IMR-90 (cell line): Measurements from ENCODE around the gene QARS1. TPM values are rescaled to one million over a fixed set of nuclear protein-coding genes. Genes with fewer than 3 reads are reported as not detected.

ENCODE experiments used
- ATAC-seq: fragments of 200-7000 bp; cut with Tn5 transposase; 2 replicates; pipeline ENCODE4 v1.9.1; 2020; ENCODE audit warnings: low read depth, mild to moderate bottlenecking, moderate library complexity
- BruUV-seq: library from RNA; stranded (reverse); fragments of 400-500 nt; replicated peaks from 2 replicates; lab custom pipeline; 2021; lab: Mats Ljungman, UMichigan
- CTCF ChIA-PET: fragments of 300-600 bp; formaldehyde crosslinking; extraction: SDS; loops from one replicate; lab custom pipeline; 2021; ENCODE audit warnings: antibody characterized with exemption; lab: Yijun Ruan, JAX
- POLR2A ChIA-PET: fragments of 300-600 bp; sonication (Branson Sonifier 250); formaldehyde crosslinking; loops from one replicate; lab custom pipeline; 2022; ENCODE audit warnings: antibody characterized with exemption; ENCODE audit not compliant: unreplicated experiment; lab: Charles Lee
- DNase-seq: peaks from one replicate; pipeline ENCODE4 v3.0.0; 2013
- H2AFZ ChIP-seq: replicated peaks from 2 replicates; pipeline ENCODE3; 2013; ENCODE audit warnings: low read length, mild to moderate bottlenecking; ENCODE audit not compliant: poor library complexity
- H2AK5ac ChIP-seq: 2 replicates; pipeline ENCODE4 v1.6.1; 2013; ENCODE audit warnings: low read depth, low read length, inconsistent platforms
- H2AK9ac ChIP-seq: replicated peaks from 2 replicates; pipeline ENCODE3; 2013; ENCODE audit warnings: mild to moderate bottlenecking, low read depth, low read length, moderate library complexity; ENCODE audit not compliant: poor library complexity
- H2BK120ac ChIP-seq: 2 replicates; pipeline ENCODE4 v1.6.1; 2013; ENCODE audit warnings: low read depth, low read length, inconsistent platforms
- H2BK15ac ChIP-seq: 3 replicates; pipeline ENCODE4 v1.6.1; 2013; ENCODE audit warnings: low read depth, low read length, inconsistent platforms
- H2BK20ac ChIP-seq: 2 replicates; pipeline ENCODE4 v1.6.1; 2013; ENCODE audit warnings: low read depth, mild to moderate bottlenecking, inconsistent platforms, low read length, moderate library complexity
- H2BK5ac ChIP-seq: 2 replicates; pipeline ENCODE4 v1.6.1; 2013; ENCODE audit warnings: mild to moderate bottlenecking, low read depth, low read length, inconsistent platforms; ENCODE audit not compliant: poor library complexity, severe bottlenecking
- H3K14ac ChIP-seq: replicated peaks from 2 replicates; pipeline ENCODE4 v1.6.1; 2013; ENCODE audit warnings: low read depth, low read length, inconsistent platforms
- H3K18ac ChIP-seq: 2 replicates; pipeline ENCODE4 v1.6.1; 2013; ENCODE audit warnings: low read depth, low read length, control low read depth
- H3K23ac ChIP-seq: 2 replicates; pipeline ENCODE4 v1.6.1; 2013; ENCODE audit warnings: low read depth, low read length, inconsistent platforms
- H3K27ac ChIP-seq: 2 replicates; pipeline ENCODE4 v1.5.1; 2013; ENCODE audit warnings: mild to moderate bottlenecking, control low read depth, low read length; ENCODE audit not compliant: insufficient read depth
- H3K27me3 ChIP-seq: 2 replicates; pipeline ENCODE4 v1.6.1; 2013; ENCODE audit warnings: low read length; ENCODE audit not compliant: control insufficient read depth, insufficient read depth
- H3K36me3 ChIP-seq: 2 replicates; pipeline ENCODE4 v1.6.1; 2013; ENCODE audit warnings: low read length, mixed read lengths; ENCODE audit not compliant: control insufficient read depth, insufficient read depth
- H3K4ac ChIP-seq: 2 replicates; pipeline ENCODE4 v1.6.1; 2013; ENCODE audit warnings: low read depth, low read length, inconsistent platforms
- H3K4me1 ChIP-seq: 2 replicates; pipeline ENCODE4 v1.6.1; 2013; ENCODE audit warnings: low read length, mixed read lengths; ENCODE audit not compliant: control insufficient read depth, insufficient read depth
- H3K4me2 ChIP-seq: 2 replicates; pipeline ENCODE4 v1.6.1; 2013; ENCODE audit warnings: low read depth, mild to moderate bottlenecking, control low read depth, low read length, moderate library complexity
- H3K4me3 ChIP-seq: 2 replicates; pipeline ENCODE4 v1.5.1; 2013; ENCODE audit warnings: low read depth, mild to moderate bottlenecking, control low read depth, low read length, moderate library complexity; ENCODE audit not compliant: insufficient read depth
- H3K56ac ChIP-seq: 2 replicates; pipeline ENCODE4 v1.6.1; 2013; ENCODE audit warnings: low read length, inconsistent platforms; ENCODE audit not compliant: insufficient read depth; ENCODE audit errors: extremely low read depth
- H3K79me1 ChIP-seq, 2 experiments: 2 replicates each; pipeline ENCODE4 v1.6.1; 2013; ENCODE audit warnings: low read length in 2 of 2, inconsistent platforms in 1 of 2, low read depth in 1 of 2
- H3K9ac ChIP-seq: 2 replicates; pipeline ENCODE4 v1.6.1; 2013; ENCODE audit warnings: low read depth, low read length, control low read depth
- H3K9me1 ChIP-seq: 2 replicates; pipeline ENCODE4 v1.6.1; 2013; ENCODE audit warnings: low read length, inconsistent platforms; ENCODE audit not compliant: insufficient read depth
- H3K9me3 ChIP-seq: 2 replicates; pipeline ENCODE4 v1.6.1; 2013; ENCODE audit warnings: low read length; ENCODE audit not compliant: control insufficient read depth, insufficient read depth
- H4K20me1 ChIP-seq: 2 replicates; pipeline ENCODE4 v1.6.1; 2013; ENCODE audit warnings: low read length, inconsistent platforms; ENCODE audit not compliant: insufficient read depth
- H4K5ac ChIP-seq: 2 replicates; pipeline ENCODE4 v1.6.1; 2013; ENCODE audit warnings: mild to moderate bottlenecking, low read depth, low read length, control low read depth
- H4K8ac ChIP-seq, 2 experiments: 2 replicates each; pipeline ENCODE4 v1.6.1; 2013; ENCODE audit warnings: low read depth in 2 of 2, low read length in 2 of 2, control low read depth in 1 of 2, inconsistent platforms in 1 of 2
- H4K91ac ChIP-seq: 2 replicates; pipeline ENCODE4 v1.6.1; 2013; ENCODE audit warnings: low read depth, low read length, inconsistent platforms; ENCODE audit not compliant: insufficient read depth
- CEBPB ChIP-seq: IDR thresholded peaks from 2 replicates; pipeline ENCODE4 v1.6.1; 2012; ENCODE audit warnings: low read depth, low read length, improper control_type of control experiment
- CHD1 ChIP-seq: IDR thresholded peaks from 2 replicates; pipeline ENCODE4 v1.6.1; 2012; ENCODE audit warnings: low read depth, low read length, improper control_type of control experiment
- CTCF ChIP-seq: conservative IDR thresholded peaks from 2 replicates; pipeline ENCODE4 v1.5.1; 2012; ENCODE audit warnings: mild to moderate bottlenecking, low read depth, low read length, improper control_type of control experiment
- ELK1 ChIP-seq: fragments of 150-350 bp; IDR thresholded peaks from 2 replicates; pipeline ENCODE4 v1.6.1; 2016; ENCODE audit warnings: low read depth, mild to moderate bottlenecking, low read length, moderate library complexity, borderline replicate concordance
- FOS ChIP-seq: fragments of 150-350 bp; IDR thresholded peaks from 2 replicates; pipeline ENCODE4 v1.6.1; 2016; ENCODE audit warnings: low read depth, low read length
- MAFK ChIP-seq: IDR thresholded peaks from 2 replicates; pipeline ENCODE4 v1.6.1; 2012; ENCODE audit warnings: low read depth, low read length, improper control_type of control experiment
- MAZ ChIP-seq: IDR thresholded peaks from 2 replicates; pipeline ENCODE4 v1.6.1; 2012; ENCODE audit warnings: low read depth, mild to moderate bottlenecking, low read length, improper control_type of control experiment, moderate library complexity, borderline replicate concordance
- MXI1 ChIP-seq: IDR thresholded peaks from 2 replicates; pipeline ENCODE4 v1.6.1; 2012; ENCODE audit warnings: low read depth, mild to moderate bottlenecking, low read length, moderate library complexity, borderline replicate concordance
- NFE2L2 ChIP-seq: fragments of 150-350 bp; IDR thresholded peaks from 2 replicates; pipeline ENCODE4 v1.6.1; 2016; ENCODE audit warnings: low read depth, mild to moderate bottlenecking, low read length
- POLR2A ChIP-seq: IDR thresholded peaks from 2 replicates; pipeline ENCODE4 v1.6.1; 2012; ENCODE audit warnings: mild to moderate bottlenecking, low read depth, low read length
- RCOR1 ChIP-seq: IDR thresholded peaks from 2 replicates; pipeline ENCODE4 v1.6.1; 2012; ENCODE audit warnings: mild to moderate bottlenecking, low read length, improper control_type of control experiment; ENCODE audit not compliant: insufficient replicate concordance
- RFX5 ChIP-seq: IDR thresholded peaks from 2 replicates; pipeline ENCODE4 v1.8.0; 2012; ENCODE audit warnings: low read depth, mild to moderate bottlenecking, low read length, moderate library complexity
- SMC3 ChIP-seq: fragments of 150-350 bp; IDR thresholded peaks from 2 replicates; pipeline ENCODE4 v1.6.1; 2016; ENCODE audit warnings: low read depth, mild to moderate bottlenecking, antibody characterized with exemption, low read length, moderate library complexity
- USF2 ChIP-seq: fragments of 150-350 bp; IDR thresholded peaks from 2 replicates; pipeline ENCODE4 v1.6.1; 2017; ENCODE audit warnings: mild to moderate bottlenecking, antibody characterized with exemption, low read length, low read depth
- WGBS, 2 experiments: methylation state at CpG; one replicate each; pipeline versions ENCODE4 v1.1.5 to v1.1.7; 2013; ENCODE audit warnings: missing lambda C conversion rate in 2 of 2; ENCODE audit not compliant: insufficient read length in 1 of 2; ENCODE audit errors: extremely low coverage in 2 of 2; 5-methylcytosine and 5-hydroxymethylcytosine counted together
- dilution Hi-C: fragments of 300-500 bp; cut with HindIII; formaldehyde crosslinking; loops from one replicate; pipeline ENCODE4 v1.14.3; 2018; ENCODE audit warnings: low sequenced_read_pairs; ENCODE audit not compliant: unreplicated experiment
- in situ Hi-C: fragments of 300-500 bp; cut with MboI; formaldehyde crosslinking; loops from 3 replicates; pipeline ENCODE4 v1.14.3; 2019; ENCODE audit warnings: low sequenced_read_pairs, inconsistent platforms, mixed read lengths
- intact Hi-C: fragments of 100-400 bp; cut with micrococcal nuclease; formaldehyde crosslinking; loops from 2 replicates; pipeline ENCODE4 v1.10.0; 2022
- polyA plus RNA-seq, 3 experiments: library from polyadenylated mRNA; depleted of rRNA; stranded (reverse); fragments of >200 nt; gene quantifications; 2 replicates each; pipeline ENCODE4 v1.2.3, GENCODE V29; 2012; ENCODE audit warnings: low replicate concordance in 1 of 3
- total RNA-seq: library from RNA; depleted of rRNA; stranded (reverse); fragments of >200 nt; gene quantifications from 2 replicates; pipeline ENCODE4 v1.2.3, GENCODE V29; 2012

The QARS1 gene
- total and polyA plus RNA-seq, 2 of the 4 experiments (the other 2 are of a cell fraction) = 354 to 396 TPM

- 67% methylated on average over 3 of the region's 3 CpGs; no CpG with 5 or more reads in 1 of the 2 experiments for WGBS, 2 experiments
- peak overlapping the region; percentile 2; the same call in 1 of the 2 replicates for H3K23ac ChIP-seq
- H3K9ac ChIP-seq = no peak overlapping the region
- peaks cover 10% of the 10 kb centered on the region for H4K20me1 ChIP-seq
- no TSS peak for BruUV-seq
- H3K4me2 ChIP-seq = peak overlapping the region; percentile 51; the same call in 1 of the 2 replicates
- H2BK15ac ChIP-seq = peak overlapping the region; percentile 77; the same call in 2 of the 3 replicates
- ChIA-PET CTCF (no interaction called here), POLR2A (no interaction called here)
- no peak overlapping the region for H3K56ac ChIP-seq
- peak overlapping the region; percentile 75 for H3K14ac ChIP-seq
- peak overlapping the region; percentile 69 for H4K91ac ChIP-seq
- H2AK9ac ChIP-seq = peak overlapping the region; percentile 66
- H3K9me1 ChIP-seq = peaks cover 33% of the 10 kb centered on the region
- peaks cover 10 to 44% of the 10 kb centered on the region in 2 experiments for H3K79me1 ChIP-seq
- peaks cover 20% of the 10 kb centered on the region for H3K36me3 ChIP-seq
- no peak overlapping the region for H3K4me3 ChIP-seq
- H3K18ac ChIP-seq = no peak overlapping the region
- no peak for DNase-seq
- ATAC-seq = no peak
- dilution Hi-C loops (no loop called here), intact Hi-C loops (no loop called here), in situ Hi-C loops (no loop called here)
- no peak overlapping the region for H2AFZ ChIP-seq
- H2BK120ac ChIP-seq = no peak overlapping the region
- H2BK5ac ChIP-seq = no peak overlapping the region
- H2AK5ac ChIP-seq = peak overlapping the region; percentile 54
- H4K5ac ChIP-seq = peak overlapping the region; percentile 79; the same call in 1 of the 2 replicates
- no peak overlapping the region for H3K27ac ChIP-seq
- H2BK20ac ChIP-seq = no peak overlapping the region
- H3K9me3 ChIP-seq = no peaks in the 10 kb centered on the region
- H3K4me1 ChIP-seq = peaks cover 9% of the 10 kb centered on the region
- peak overlapping the region; percentile 83 to 94; a peak in 3 of 4 replicates for H4K8ac ChIP-seq
- H3K27me3 ChIP-seq = peaks cover 2% of the 10 kb centered on the region
- H3K4ac ChIP-seq = peak overlapping the region; percentile 89
- TF ChIP-seq RCOR1 (no peak), CTCF (no peak), MAFK (no peak), USF2 (no peak), ELK1 (no peak), FOS (no peak), NFE2L2 (no peak), CEBPB (no peak), MXI1 (no peak), RFX5 (no peak), MAZ (no peak), CHD1 (no peak), POLR2A (no peak), SMC3 (no peak)
Observed at GRCh38 chr3:49134471-49135265, 30.1 kb upstream of the QARS1 start.
